Hepatocyte (in vitro differentiated cells): ENCODE measurements around the gene ELF3. TPM values are rescaled to one million over a fixed set of nuclear protein-coding genes. Genes with fewer than 3 reads are reported as not detected.
A peak's percentile ranks its signal among the peaks of the same experiment; 100 is the strongest.

ENCODE experiments used
- DNase-seq: peaks from one replicate; pipeline ENCODE4 v3.0.0-alpha.2; 2016; ENCODE audit warnings: low spot score
- H2AFZ ChIP-seq: fragments of 200-600 bp; sonication (generic); 2 replicates; pipeline ENCODE4 v1.6.0; 2016; ENCODE audit warnings: antibody characterized with exemption, mild to moderate bottlenecking
- H3K27ac ChIP-seq: fragments of 200-600 bp; sonication (generic); 2 replicates; pipeline ENCODE4 v1.5.1; 2016; ENCODE audit warnings: mild to moderate bottlenecking
- H3K27me3 ChIP-seq: fragments of 200-600 bp; sonication (generic); 2 replicates; pipeline ENCODE4 v1.6.1; 2016
- H3K36me3 ChIP-seq: fragments of 200-600 bp; sonication (generic); replicated peaks from 2 replicates; pipeline ENCODE4 v1.5.1; 2016; ENCODE audit warnings: low read depth; ENCODE audit not compliant: insufficient read depth
- H3K4me1 ChIP-seq: fragments of 200-600 bp; sonication (generic); 2 replicates; pipeline ENCODE4 v1.5.1; 2016; ENCODE audit warnings: mild to moderate bottlenecking, moderate library complexity; ENCODE audit not compliant: insufficient read depth
- H3K4me2 ChIP-seq: fragments of 200-600 bp; sonication (generic); 2 replicates; pipeline ENCODE4 v1.6.0; 2016
- H3K4me3 ChIP-seq: fragments of 200-600 bp; sonication (generic); 2 replicates; pipeline ENCODE4 v1.5.1; 2016; ENCODE audit warnings: mild to moderate bottlenecking
- H3K79me2 ChIP-seq: fragments of 200-600 bp; sonication (generic); 2 replicates; pipeline ENCODE4 v1.6.0; 2017; ENCODE audit warnings: mild to moderate bottlenecking
- H3K9me2 ChIP-seq: fragments of 200-600 bp; sonication (generic); replicated peaks from 2 replicates; pipeline ENCODE4 v1.6.0; 2017; ENCODE audit warnings: mild to moderate bottlenecking; ENCODE audit not compliant: insufficient read depth
- H3K9me3 ChIP-seq: fragments of 200-600 bp; sonication (generic); 2 replicates; pipeline ENCODE4 v1.5.1; 2016; ENCODE audit warnings: low read depth, mild to moderate bottlenecking
- H4K20me1 ChIP-seq: fragments of 200-600 bp; sonication (generic); 2 replicates; pipeline ENCODE4 v1.6.0; 2016; ENCODE audit warnings: mild to moderate bottlenecking; ENCODE audit not compliant: insufficient read depth, poor library complexity, severe bottlenecking
- EZH2 ChIP-seq: fragments of 200-600 bp; sonication (generic); IDR thresholded peaks from 2 replicates; pipeline ENCODE4 v1.6.1; 2016; ENCODE audit warnings: antibody characterized with exemption, mild to moderate bottlenecking, borderline replicate concordance
- EZH2phosphoT487 ChIP-seq: fragments of 200-600 bp; sonication (generic); IDR thresholded peaks from one replicate; pipeline ENCODE4 v1.6.1; 2018; ENCODE audit warnings: antibody characterized with exemption, mild to moderate bottlenecking, low read depth, moderate library complexity; ENCODE audit not compliant: unreplicated experiment, severe bottlenecking
- WGBS: methylation state at CpG from one replicate; pipeline ENCODE4 v1.1.6; 2016; ENCODE audit warnings: low lambda C conversion rate; ENCODE audit errors: missing lambda C conversion rate; 5-methylcytosine and 5-hydroxymethylcytosine counted together
- polyA plus RNA-seq: library from polyadenylated mRNA; unstranded; fragments of >200 nt; fragmentation: Nextera tagmentation; extraction: Ambion mirVana; gene quantifications from 2 replicates; pipeline ENCODE4 v1.2.1, GENCODE V29; 2016
- total RNA-seq: library from RNA; depleted of rRNA; stranded (reverse); fragments of >200 nt; gene quantifications from 2 replicates; pipeline ENCODE4 v1.2.3, GENCODE V29; 2014
- TF ChIP-seq, protein P1 (sequence below): fragments of 200-600 bp; sonication (generic); IDR thresholded peaks from 2 replicates; pipeline ENCODE4 v1.5.1; 2016; ENCODE audit warnings: antibody characterized with exemption, mild to moderate bottlenecking; ENCODE audit not compliant: poor library complexity

The ELF3 gene
- total and polyA plus RNA-seq, 2 experiments from 2014 or later, result 333 to 367 TPM

- TF ChIP-seq EZH2, result no peak
- WGBS, result 11% methylated on average over 11 of the region's 11 CpGs
- peak overlapping the region; percentile 67 for H3K4me2 ChIP-seq
- no peaks in the 10 kb centered on the region for H3K9me2 ChIP-seq
- H3K27me3 ChIP-seq, result no peaks in the 10 kb centered on the region
- peaks cover 69% of the 10 kb centered on the region for H3K79me2 ChIP-seq
- H2AFZ ChIP-seq, result no peak overlapping the region
- H3K27ac ChIP-seq, result peak overlapping the region; percentile 91
- H3K9me3 ChIP-seq, result no peaks in the 10 kb centered on the region
- DNase-seq, result peak; percentile 93
- peaks cover 38% of the 10 kb centered on the region for H3K4me1 ChIP-seq
- H3K36me3 ChIP-seq, result no peaks in the 10 kb centered on the region
- H4K20me1 ChIP-seq, result peaks cover 24% of the 10 kb centered on the region
- H3K4me3 ChIP-seq, result peak overlapping the region; percentile 26
Measured at GRCh38 chr1:202007805-202008489, 2.4 kb upstream of the ELF3 start.

DNA sequence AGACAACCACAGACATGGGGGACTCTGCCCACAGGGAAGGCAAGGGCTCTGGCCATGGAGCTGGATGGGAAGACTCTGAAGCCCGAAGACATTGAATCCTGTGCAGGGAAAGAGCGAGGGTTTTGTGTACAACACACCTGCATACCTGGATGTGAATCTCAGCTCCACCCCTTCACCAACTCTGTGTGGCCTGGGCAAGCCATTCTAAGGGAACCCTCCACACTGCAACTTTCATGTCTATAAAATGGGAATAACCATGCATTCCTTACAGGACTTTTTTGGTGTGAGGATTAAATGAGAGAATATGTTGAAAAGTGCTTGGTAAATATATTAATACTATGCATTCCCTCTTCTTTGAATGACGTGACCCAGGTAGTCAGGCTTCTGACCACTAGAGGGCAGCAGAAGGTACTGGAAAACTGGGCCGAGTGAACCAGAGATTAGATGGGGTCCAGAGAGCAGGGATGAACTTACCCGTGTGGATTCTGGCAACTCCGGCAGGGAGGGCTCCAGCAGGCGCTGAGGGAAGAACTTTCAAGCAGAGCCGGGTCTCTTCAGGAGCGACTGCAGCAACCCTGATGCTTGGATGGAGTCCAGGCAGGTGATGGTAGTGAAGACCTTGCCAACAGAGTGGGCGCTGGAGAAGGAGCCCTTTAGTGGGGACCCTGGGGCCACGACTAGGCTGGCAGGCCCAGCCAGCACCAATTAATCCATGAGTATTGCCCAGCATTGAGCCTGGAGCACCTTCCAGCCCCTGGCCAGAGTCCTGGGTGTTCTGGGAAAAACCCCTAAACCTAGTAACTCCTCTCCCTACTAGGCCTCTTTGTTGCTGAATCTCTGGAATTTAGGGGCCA lies 834 bp upstream of the ELF3 start:
- peaks cover 44% of the 10 kb centered on the region for H3K4me1 ChIP-seq
- WGBS, result 15% methylated on average over 11 of the region's 11 CpGs
- no peak overlapping the region for H2AFZ ChIP-seq
- peak overlapping the region; percentile 67 for H3K4me2 ChIP-seq
- no peaks in the 10 kb centered on the region for H3K9me2 ChIP-seq
- peak overlapping the region; percentile 91 for H3K27ac ChIP-seq
- no peak for TF ChIP-seq EZH2
- TF ChIP-seq, protein P1, sequence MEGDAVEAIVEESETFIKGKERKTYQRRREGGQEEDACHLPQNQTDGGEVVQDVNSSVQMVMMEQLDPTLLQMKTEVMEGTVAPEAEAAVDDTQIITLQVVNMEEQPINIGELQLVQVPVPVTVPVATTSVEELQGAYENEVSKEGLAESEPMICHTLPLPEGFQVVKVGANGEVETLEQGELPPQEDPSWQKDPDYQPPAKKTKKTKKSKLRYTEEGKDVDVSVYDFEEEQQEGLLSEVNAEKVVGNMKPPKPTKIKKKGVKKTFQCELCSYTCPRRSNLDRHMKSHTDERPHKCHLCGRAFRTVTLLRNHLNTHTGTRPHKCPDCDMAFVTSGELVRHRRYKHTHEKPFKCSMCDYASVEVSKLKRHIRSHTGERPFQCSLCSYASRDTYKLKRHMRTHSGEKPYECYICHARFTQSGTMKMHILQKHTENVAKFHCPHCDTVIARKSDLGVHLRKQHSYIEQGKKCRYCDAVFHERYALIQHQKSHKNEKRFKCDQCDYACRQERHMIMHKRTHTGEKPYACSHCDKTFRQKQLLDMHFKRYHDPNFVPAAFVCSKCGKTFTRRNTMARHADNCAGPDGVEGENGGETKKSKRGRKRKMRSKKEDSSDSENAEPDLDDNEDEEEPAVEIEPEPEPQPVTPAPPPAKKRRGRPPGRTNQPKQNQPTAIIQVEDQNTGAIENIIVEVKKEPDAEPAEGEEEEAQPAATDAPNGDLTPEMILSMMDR, result peak; percentile 97
- no peak for TF ChIP-seq EZH2phosphoT487
- DNase-seq, result peak; percentile 92
- no peaks in the 10 kb centered on the region for H3K9me3 ChIP-seq
- H3K4me3 ChIP-seq, result no peak overlapping the region
- H4K20me1 ChIP-seq, result peaks cover 37% of the 10 kb centered on the region
- peaks cover 74% of the 10 kb centered on the region for H3K79me2 ChIP-seq
- H3K36me3 ChIP-seq, result no peaks in the 10 kb centered on the region
- H3K27me3 ChIP-seq, result no peaks in the 10 kb centered on the region

- H3K4me3 ChIP-seq, result peak overlapping the region; percentile 29
- H3K9me2 ChIP-seq, result no peaks in the 10 kb centered on the region
- peaks cover 48% of the 10 kb centered on the region for H4K20me1 ChIP-seq
- H3K27me3 ChIP-seq, result no peaks in the 10 kb centered on the region
- peaks cover 48% of the 10 kb centered on the region for H3K4me1 ChIP-seq
- peaks cover 73% of the 10 kb centered on the region for H3K79me2 ChIP-seq
- peak overlapping the region; percentile 75 for H3K4me2 ChIP-seq
- TF ChIP-seq EZH2phosphoT487 (no peak), EZH2 (no peak)
- WGBS, result 84% methylated on average over 11 of the region's 11 CpGs
- H3K27ac ChIP-seq, result peak overlapping the region; percentile 95
- no peaks in the 10 kb centered on the region for H3K36me3 ChIP-seq
- no peak overlapping the region for H2AFZ ChIP-seq
- DNase-seq, result no peak
- H3K9me3 ChIP-seq, result no peaks in the 10 kb centered on the region
Measured at GRCh38 chr1:202011994-202012393, 1.6 kb downstream of the ELF3 start.

- WGBS, result 78% methylated on average over 35 of the region's 35 CpGs
- Histone ChIP-seq H3K4me2 (peak overlapping the region; percentile 75), H3K27ac (peak overlapping the region; percentile 95), H4K20me1 (peaks cover 48% of the 10 kb centered on the region), H3K27me3 (no peaks in the 10 kb centered on the region), H3K36me3 (no peaks in the 10 kb centered on the region), H3K4me1 (peaks cover 47% of the 10 kb centered on the region), H3K9me2 (no peaks in the 10 kb centered on the region), H2AFZ (no peak overlapping the region), H3K79me2 (peaks cover 66% of the 10 kb centered on the region), H3K9me3 (no peaks in the 10 kb centered on the region), H3K4me3 (peak overlapping the region; percentile 29)
- TF ChIP-seq EZH2phosphoT487, result no peak
- no peak for DNase-seq
Measured at GRCh38 chr1:202012544-202013478, 2.4 kb downstream of the ELF3 start.
